ENCODE results near the gene PTCHD4. TPM values are rescaled to one million over a fixed set of nuclear protein-coding genes. Genes with fewer than 3 reads are reported as not detected.
"Not testable (repeated sequence)": the region's sequence is repeated elsewhere in the genome, so short reads cannot be mapped to it uniquely, and the experiment has no call there.

PTCHD4 gene
- total RNA-seq (2014; rRNA removed; shearing (Covaris generic)), result 1.4 and 2.9 TPM in 2 replicates

GRCh38 chr6:48111143-48111506 lies at the start of gene PTCHD4:
PTCHD4 (minus strand) TSS chr6:48111197; CDS start chr6:48068957, 42,240 bp downstream.
- Histone ChIP-seq H3K27ac (peak within 1 kb of the TSS; percentile 53), H3K27me3 (replicated peaks) (no peaks in the 10 kb centered on the region), H3K9me3 (replicated peaks) (no peaks in the 10 kb centered on the region), H3K4me3 (peak within 1 kb of the TSS; percentile 35), H3K4me1 (replicated peaks) (peaks cover 6% of the 10 kb centered on the region; the same call in 1 of the 2 replicates), H3K36me3 (no peaks in the 10 kb centered on the region)
- DNase-seq (ENCODE audit: low read depth in 1 of 2, low spot score in 2 of 2), result peak in 1 of 2 experiments; percentile 47

- no peak overlapping the region for H3K4me3 ChIP-seq
- no peaks in the 10 kb centered on the region for H3K27me3 ChIP-seq (replicated peaks)
- no peak overlapping the region for H3K27ac ChIP-seq
- H3K4me1 ChIP-seq (replicated peaks), result no peaks in the 10 kb centered on the region
- no peak for DNase-seq (ENCODE audit: low read depth in 1 of 2, low spot score in 2 of 2)
- H3K9me3 ChIP-seq (replicated peaks), result peaks cover 6% of the 10 kb centered on the region
- no peaks in the 10 kb centered on the region for H3K36me3 ChIP-seq
Measured at GRCh38 chr6:48151142-48151541, 40.1 kb upstream of the PTCHD4 start.

GRCh38 chr6:48150701-48151100 lies 39.7 kb upstream of the PTCHD4 start:
- Histone ChIP-seq H3K4me3 (no peak overlapping the region), H3K27me3 (replicated peaks) (no peaks in the 10 kb centered on the region), H3K9me3 (replicated peaks) (peaks cover 6% of the 10 kb centered on the region), H3K27ac (no peak overlapping the region), H3K4me1 (replicated peaks) (no peaks in the 10 kb centered on the region), H3K36me3 (no peaks in the 10 kb centered on the region)
- no peak for DNase-seq (ENCODE audit: low read depth in 1 of 2, low spot score in 2 of 2)

GRCh38 chr6:48147051-48147450 lies 36.1 kb upstream of the PTCHD4 start:
- no peaks in the 10 kb centered on the region for H3K4me1 ChIP-seq (replicated peaks)
- H3K36me3 ChIP-seq, result no peaks in the 10 kb centered on the region
- H3K27me3 ChIP-seq (replicated peaks), result no peaks in the 10 kb centered on the region
- DNase-seq (ENCODE audit: low read depth in 1 of 2, low spot score in 2 of 2), result no peak
- H3K9me3 ChIP-seq (replicated peaks), result no peaks in the 10 kb centered on the region
- no peak overlapping the region for H3K27ac ChIP-seq
- H3K4me3 ChIP-seq, result no peak overlapping the region

- no peak for DNase-seq (ENCODE audit: low read depth in 1 of 2, low spot score in 2 of 2)
- Histone ChIP-seq H3K27me3 (replicated peaks) (no peaks in the 10 kb centered on the region), H3K36me3 (no peaks in the 10 kb centered on the region)
Measured at GRCh38 chr6:48144021-48144420, 33.0 kb upstream of the PTCHD4 start.

GRCh38 chr6:48141975-48142374 lies 31.0 kb upstream of the PTCHD4 start:
- Histone ChIP-seq H3K4me3 (no peak overlapping the region), H3K27me3 (replicated peaks) (no peaks in the 10 kb centered on the region), H3K4me1 (replicated peaks) (no peaks in the 10 kb centered on the region), H3K27ac (no peak overlapping the region), H3K36me3 (no peaks in the 10 kb centered on the region), H3K9me3 (replicated peaks) (no peaks in the 10 kb centered on the region)
- no peak for DNase-seq (ENCODE audit: low read depth in 1 of 2, low spot score in 2 of 2)

More at GRCh38 chr6:48144021-48144420, 33.0 kb upstream of the PTCHD4 start:
- H3K4me3 ChIP-seq, result no peak overlapping the region
- H3K4me1 ChIP-seq (replicated peaks), result no peaks in the 10 kb centered on the region
- no peaks in the 10 kb centered on the region for H3K9me3 ChIP-seq (replicated peaks)
- no peak overlapping the region for H3K27ac ChIP-seq

GRCh38 chr6:48139818-48140614 lies 29.0 kb upstream of the PTCHD4 start:
- no peaks in the 10 kb centered on the region for H3K27me3 ChIP-seq (replicated peaks)
- H3K27ac ChIP-seq, result no peak overlapping the region
- no peaks in the 10 kb centered on the region for H3K36me3 ChIP-seq
- no peak overlapping the region for H3K4me3 ChIP-seq
- H3K4me1 ChIP-seq (replicated peaks), result no peaks in the 10 kb centered on the region
- no peaks in the 10 kb centered on the region for H3K9me3 ChIP-seq (replicated peaks)
- no peak for DNase-seq (ENCODE audit: low read depth in 1 of 2, low spot score in 2 of 2)

- H3K27ac ChIP-seq, result no peak overlapping the region
- no peaks in the 10 kb centered on the region for H3K36me3 ChIP-seq
- H3K9me3 ChIP-seq (replicated peaks), result no peaks in the 10 kb centered on the region
- no peak overlapping the region for H3K4me3 ChIP-seq
- H3K27me3 ChIP-seq (replicated peaks), result no peaks in the 10 kb centered on the region
- no peaks in the 10 kb centered on the region for H3K4me1 ChIP-seq (replicated peaks)
- no peak for DNase-seq (ENCODE audit: low read depth in 1 of 2, low spot score in 2 of 2)
Measured at GRCh38 chr6:48136856-48137255, 25.9 kb upstream of the PTCHD4 start.

GRCh38 chr6:48135323-48136084 lies 24.5 kb upstream of the PTCHD4 start:
- H3K9me3 ChIP-seq (replicated peaks), result no peaks in the 10 kb centered on the region
- no peaks in the 10 kb centered on the region for H3K27me3 ChIP-seq (replicated peaks)
- no peak for DNase-seq (ENCODE audit: low read depth in 1 of 2, low spot score in 2 of 2)
- H3K27ac ChIP-seq, result no peak overlapping the region
- no peaks in the 10 kb centered on the region for H3K4me1 ChIP-seq (replicated peaks)
- no peaks in the 10 kb centered on the region for H3K36me3 ChIP-seq
- no peak overlapping the region for H3K4me3 ChIP-seq

GRCh38 chr6:48134246-48134645 lies 23.2 kb upstream of the PTCHD4 start:
- no peak overlapping the region for H3K4me3 ChIP-seq
- no peaks in the 10 kb centered on the region for H3K36me3 ChIP-seq
- no peaks in the 10 kb centered on the region for H3K27me3 ChIP-seq (replicated peaks)
- no peak overlapping the region for H3K27ac ChIP-seq
- no peaks in the 10 kb centered on the region for H3K9me3 ChIP-seq (replicated peaks)
- no peaks in the 10 kb centered on the region for H3K4me1 ChIP-seq (replicated peaks)
- DNase-seq (ENCODE audit: low read depth in 1 of 2, low spot score in 2 of 2), result no peak

GRCh38 chr6:48123601-48124000 lies 12.6 kb upstream of the PTCHD4 start:
- Histone ChIP-seq H3K27ac (no peak overlapping the region), H3K4me1 (replicated peaks) (no peaks in the 10 kb centered on the region), H3K9me3 (replicated peaks) (no peaks in the 10 kb centered on the region), H3K4me3 (no peak overlapping the region), H3K36me3 (no peaks in the 10 kb centered on the region), H3K27me3 (replicated peaks) (no peaks in the 10 kb centered on the region)
- DNase-seq (ENCODE audit: low read depth in 1 of 2, low spot score in 2 of 2), result no peak

GRCh38 chr6:48121983-48122749 lies 11.2 kb upstream of the PTCHD4 start:
- not testable (repeated sequence) for H3K4me3 ChIP-seq; H3K27ac ChIP-seq; H3K4me1 ChIP-seq (replicated peaks); H3K9me3 ChIP-seq (replicated peaks); DNase-seq (ENCODE audit: low read depth in 1 of 2, low spot score in 2 of 2); H3K36me3 ChIP-seq; H3K27me3 ChIP-seq (replicated peaks)

- H3K27ac ChIP-seq, result no peak overlapping the region
- no peak overlapping the region for H3K4me3 ChIP-seq
- H3K4me1 ChIP-seq (replicated peaks), result no peaks in the 10 kb centered on the region
- H3K9me3 ChIP-seq (replicated peaks), result no peaks in the 10 kb centered on the region
- H3K27me3 ChIP-seq (replicated peaks), result no peaks in the 10 kb centered on the region
- DNase-seq (ENCODE audit: low read depth in 1 of 2, low spot score in 2 of 2), result no peak
- no peaks in the 10 kb centered on the region for H3K36me3 ChIP-seq
Measured at GRCh38 chr6:48116699-48117645, 6.0 kb upstream of the PTCHD4 start.

Data from SJSA1 (cell line).